HepG2 (cell line): ENCODE results near the gene PLXNA4.

Source experiments
- EP300 ChIP-seq, 3 experiments: sonication (generic) in 1 of 3; formaldehyde crosslinking in 1 of 3; IDR thresholded peaks; 2 replicates each; pipeline versions ENCODE4 v1.5.1 to v1.6.1; 2011 to 2020; ENCODE audit warnings: low read depth in 2 of 3, low read length in 2 of 3, borderline replicate concordance in 1 of 3, improper control_type of control experiment in 1 of 3, mild to moderate bottlenecking in 1 of 3, missing genetic modification reagents in 1 of 3, moderate library complexity in 1 of 3
- EZH2 ChIP-seq: conservative IDR thresholded peaks from 2 replicates; pipeline ENCODE4 v1.6.1; 2012; ENCODE audit warnings: mild to moderate bottlenecking, low read depth, low read length, moderate library complexity
- ZNF274 ChIP-seq: sonication (generic); formaldehyde crosslinking; IDR thresholded peaks from 2 replicates; pipeline ENCODE4 v1.5.1; 2020; ENCODE audit warnings: mild to moderate bottlenecking, missing genetic modification reagents
- TF ChIP-seq, protein P1 (sequence below): sonication (generic); formaldehyde crosslinking; conservative IDR thresholded peaks from 2 replicates; pipeline ENCODE4 v1.5.0; 2020; ENCODE audit warnings: missing genetic modification reagents
- TF ChIP-seq, protein P2 (sequence below): sonication (generic); formaldehyde crosslinking; IDR thresholded peaks from 2 replicates; pipeline ENCODE4 v1.5.0; 2020; ENCODE audit warnings: mild to moderate bottlenecking, missing genetic modification reagents, moderate library complexity

DNA sequence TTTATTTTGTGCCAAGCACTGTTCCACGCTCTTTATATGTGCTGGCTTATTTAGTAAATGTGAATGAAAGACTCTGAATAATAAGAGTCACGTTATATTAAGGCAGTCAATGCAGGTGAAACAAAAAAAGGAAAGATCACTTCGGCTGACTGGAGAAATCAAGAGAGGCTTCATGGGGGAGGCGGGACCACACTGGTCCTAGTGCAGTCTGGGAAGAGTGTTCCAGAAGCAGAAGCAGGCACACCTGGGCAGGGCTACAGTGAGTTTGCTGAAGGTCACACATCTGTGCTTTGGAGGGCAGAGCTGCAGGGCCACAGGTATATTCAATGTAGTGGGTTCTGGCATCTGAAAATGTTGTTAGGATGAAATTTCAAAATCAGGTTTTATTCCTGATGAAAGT lies 176.9 kb downstream of the PLXNA4 start:
- TF ChIP-seq, protein P1, sequence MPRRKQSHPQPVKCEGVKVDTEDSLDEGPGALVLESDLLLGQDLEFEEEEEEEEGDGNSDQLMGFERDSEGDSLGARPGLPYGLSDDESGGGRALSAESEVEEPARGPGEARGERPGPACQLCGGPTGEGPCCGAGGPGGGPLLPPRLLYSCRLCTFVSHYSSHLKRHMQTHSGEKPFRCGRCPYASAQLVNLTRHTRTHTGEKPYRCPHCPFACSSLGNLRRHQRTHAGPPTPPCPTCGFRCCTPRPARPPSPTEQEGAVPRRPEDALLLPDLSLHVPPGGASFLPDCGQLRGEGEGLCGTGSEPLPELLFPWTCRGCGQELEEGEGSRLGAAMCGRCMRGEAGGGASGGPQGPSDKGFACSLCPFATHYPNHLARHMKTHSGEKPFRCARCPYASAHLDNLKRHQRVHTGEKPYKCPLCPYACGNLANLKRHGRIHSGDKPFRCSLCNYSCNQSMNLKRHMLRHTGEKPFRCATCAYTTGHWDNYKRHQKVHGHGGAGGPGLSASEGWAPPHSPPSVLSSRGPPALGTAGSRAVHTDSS = no peak
- TF ChIP-seq, protein P2, sequence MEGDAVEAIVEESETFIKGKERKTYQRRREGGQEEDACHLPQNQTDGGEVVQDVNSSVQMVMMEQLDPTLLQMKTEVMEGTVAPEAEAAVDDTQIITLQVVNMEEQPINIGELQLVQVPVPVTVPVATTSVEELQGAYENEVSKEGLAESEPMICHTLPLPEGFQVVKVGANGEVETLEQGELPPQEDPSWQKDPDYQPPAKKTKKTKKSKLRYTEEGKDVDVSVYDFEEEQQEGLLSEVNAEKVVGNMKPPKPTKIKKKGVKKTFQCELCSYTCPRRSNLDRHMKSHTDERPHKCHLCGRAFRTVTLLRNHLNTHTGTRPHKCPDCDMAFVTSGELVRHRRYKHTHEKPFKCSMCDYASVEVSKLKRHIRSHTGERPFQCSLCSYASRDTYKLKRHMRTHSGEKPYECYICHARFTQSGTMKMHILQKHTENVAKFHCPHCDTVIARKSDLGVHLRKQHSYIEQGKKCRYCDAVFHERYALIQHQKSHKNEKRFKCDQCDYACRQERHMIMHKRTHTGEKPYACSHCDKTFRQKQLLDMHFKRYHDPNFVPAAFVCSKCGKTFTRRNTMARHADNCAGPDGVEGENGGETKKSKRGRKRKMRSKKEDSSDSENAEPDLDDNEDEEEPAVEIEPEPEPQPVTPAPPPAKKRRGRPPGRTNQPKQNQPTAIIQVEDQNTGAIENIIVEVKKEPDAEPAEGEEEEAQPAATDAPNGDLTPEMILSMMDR (CRISPR knock-in tag) = no peak
- no peak for TF ChIP-seq EZH2
- TF ChIP-seq ZNF274 (CRISPR knock-in tag) = no peak
- no peak for TF ChIP-seq EP300 (IDR thresholded peaks at IDR 0.05; ENCODE audit: low read depth in 2 of 2, low read length in 2 of 2)
- TF ChIP-seq EP300 (CRISPR knock-in tag; IDR thresholded peaks at IDR 0.05; ENCODE audit: borderline replicate concordance) = no peak
